PC-3 (cell line): ENCODE data around the gene SLC12A9.

Source experiments
- EZH2 ChIP-seq: fragments of 300-600 bp; sonication (generic); IDR thresholded peaks from one replicate; pipeline ENCODE4 v1.6.1; 2017; ENCODE audit warnings: antibody characterized with exemption, mild to moderate bottlenecking, low read length; ENCODE audit not compliant: unreplicated experiment
- EZH2phosphoT487 ChIP-seq: fragments of 300-600 bp; sonication (generic); IDR thresholded peaks from 2 replicates; pipeline ENCODE4 v1.6.1; 2018; ENCODE audit warnings: mild to moderate bottlenecking, antibody characterized with exemption, low read length, borderline replicate concordance
- TF ChIP-seq, protein P1 (sequence below): fragments of 300-600 bp; sonication (generic); conservative IDR thresholded peaks from 2 replicates; pipeline ENCODE4 v1.5.1; 2017; ENCODE audit warnings: antibody characterized with exemption, low read depth, mild to moderate bottlenecking, low read length

DNA sequence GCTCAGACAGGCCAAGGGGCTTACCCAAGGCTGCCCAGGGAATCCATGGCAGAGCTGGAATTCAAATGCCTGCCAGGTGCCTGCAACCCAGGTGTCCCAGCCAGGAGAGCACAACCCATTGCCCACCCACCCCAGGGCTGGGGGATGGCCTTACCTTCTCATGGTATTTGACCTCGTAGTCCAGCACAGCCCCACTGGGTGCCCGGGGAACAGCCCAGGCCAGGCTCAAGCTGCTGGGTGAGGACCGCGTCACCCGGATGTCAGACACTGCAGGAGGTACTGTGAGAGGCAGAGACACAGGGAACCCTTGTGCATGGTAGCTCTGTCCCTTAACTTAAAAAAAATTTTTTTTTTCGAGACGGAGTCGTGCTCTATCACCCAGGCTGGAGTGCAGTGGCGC lies 34.1 kb upstream of the SLC12A9 start:
- TF ChIP-seq, protein P1, sequence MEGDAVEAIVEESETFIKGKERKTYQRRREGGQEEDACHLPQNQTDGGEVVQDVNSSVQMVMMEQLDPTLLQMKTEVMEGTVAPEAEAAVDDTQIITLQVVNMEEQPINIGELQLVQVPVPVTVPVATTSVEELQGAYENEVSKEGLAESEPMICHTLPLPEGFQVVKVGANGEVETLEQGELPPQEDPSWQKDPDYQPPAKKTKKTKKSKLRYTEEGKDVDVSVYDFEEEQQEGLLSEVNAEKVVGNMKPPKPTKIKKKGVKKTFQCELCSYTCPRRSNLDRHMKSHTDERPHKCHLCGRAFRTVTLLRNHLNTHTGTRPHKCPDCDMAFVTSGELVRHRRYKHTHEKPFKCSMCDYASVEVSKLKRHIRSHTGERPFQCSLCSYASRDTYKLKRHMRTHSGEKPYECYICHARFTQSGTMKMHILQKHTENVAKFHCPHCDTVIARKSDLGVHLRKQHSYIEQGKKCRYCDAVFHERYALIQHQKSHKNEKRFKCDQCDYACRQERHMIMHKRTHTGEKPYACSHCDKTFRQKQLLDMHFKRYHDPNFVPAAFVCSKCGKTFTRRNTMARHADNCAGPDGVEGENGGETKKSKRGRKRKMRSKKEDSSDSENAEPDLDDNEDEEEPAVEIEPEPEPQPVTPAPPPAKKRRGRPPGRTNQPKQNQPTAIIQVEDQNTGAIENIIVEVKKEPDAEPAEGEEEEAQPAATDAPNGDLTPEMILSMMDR: no peak
- TF ChIP-seq EZH2phosphoT487 (no peak), EZH2 (no peak)
